Cardiac muscle cell (in vitro differentiated cells and primary cell): ENCODE data around the gene LILRB1. TPM values are rescaled to one million over a fixed set of nuclear protein-coding genes. Genes with fewer than 3 reads are reported as not detected.

Source experiments
- DNase-seq, 2 donors: peaks; one replicate each; pipeline versions ENCODE4 v3.0.0 to v3.0.0-alpha.2; 2010 to 2017; ENCODE audit warnings: low read depth in 1 of 2, low spot score in 1 of 2
- H3K27ac ChIP-seq: fragments of 200-600 bp; sonication (generic); 2 replicates; pipeline ENCODE4 v1.5.1; 2016
- H3K27me3 ChIP-seq: fragments of 200-600 bp; sonication (generic); 2 replicates; pipeline ENCODE4 v1.6.0; 2016; ENCODE audit warnings: control low read depth
- H3K36me3 ChIP-seq: fragments of 200-600 bp; sonication (generic); 2 replicates; pipeline ENCODE4 v1.5.1; 2016; ENCODE audit warnings: control low read depth
- H3K4me1 ChIP-seq: fragments of 200-600 bp; sonication (generic); 2 replicates; pipeline ENCODE4 v1.8.1; 2017; ENCODE audit warnings: low read depth, mild to moderate bottlenecking, mixed run types
- H3K4me3 ChIP-seq: fragments of 200-600 bp; sonication (generic); 2 replicates; pipeline ENCODE4 v1.5.1; 2016; ENCODE audit warnings: mild to moderate bottlenecking
- H3K9me3 ChIP-seq: fragments of 200-600 bp; sonication (generic); 2 replicates; pipeline ENCODE4 v1.5.1; 2017; ENCODE audit warnings: low read depth, mild to moderate bottlenecking, control low read depth
- CTCF ChIP-seq: IDR thresholded peaks from 2 replicates; pipeline ENCODE4 v1.5.1; 2012; ENCODE audit warnings: low read depth, mild to moderate bottlenecking, low read length
- polyA plus RNA-seq: library from polyadenylated mRNA; unstranded; fragments of >200 nt; fragmentation: Nextera tagmentation; extraction: Ambion mirVana; gene quantifications from 2 replicates; pipeline ENCODE4 v1.2.1, GENCODE V29; 2016
- total RNA-seq: library from RNA; depleted of rRNA; stranded (reverse); fragments of >200 nt; gene quantifications from 2 replicates; pipeline ENCODE4 v1.2.3, GENCODE V29; 2016

Gene LILRB1
- total and polyA plus RNA-seq, 2 experiments from 2014 or later, result not detected

DNA sequence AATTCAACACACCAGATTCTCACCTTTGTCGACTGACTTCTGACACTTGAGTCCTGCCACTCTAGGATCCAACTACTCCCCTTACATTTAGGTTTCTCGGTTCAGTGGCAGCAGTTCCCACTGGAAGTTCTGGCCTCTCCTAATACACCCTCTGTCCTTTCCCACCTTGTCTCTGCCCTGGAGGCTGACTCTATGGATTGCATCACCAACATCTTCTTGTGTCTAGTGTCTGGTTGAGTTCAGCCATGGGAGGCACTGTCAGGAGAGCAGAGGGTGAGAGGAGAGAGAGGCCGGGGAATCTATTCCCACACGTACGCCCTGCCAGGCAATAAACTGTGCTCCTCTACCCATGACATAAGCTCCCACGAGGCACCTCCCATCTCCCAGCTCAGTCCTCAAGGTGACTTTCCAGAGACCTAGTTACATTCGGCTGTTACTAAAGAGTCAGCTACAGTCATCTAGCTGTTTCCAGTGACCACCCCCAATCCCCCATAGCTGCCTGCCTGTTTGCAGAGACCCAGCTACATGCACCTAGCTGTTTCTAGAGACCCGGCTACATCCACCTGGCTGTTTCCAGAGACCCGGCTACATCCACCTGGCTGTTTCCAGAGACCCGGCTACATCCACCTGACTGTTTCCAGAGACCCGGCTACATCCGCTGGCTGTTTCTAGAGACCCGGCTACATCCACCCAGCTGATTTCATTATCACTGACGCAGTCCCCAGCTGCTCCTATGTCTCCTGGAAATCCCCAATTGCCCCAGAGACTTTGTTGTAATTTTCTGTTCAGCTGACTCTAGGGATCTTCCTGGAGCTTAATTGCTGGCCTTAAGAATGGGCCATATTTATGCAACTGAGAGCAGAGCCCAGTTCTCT, 24.4 kb downstream of the LILRB1 start:
- no peak for TF ChIP-seq CTCF
- no peaks in the 10 kb centered on the region for H3K36me3 ChIP-seq
- no peak overlapping the region for H3K4me3 ChIP-seq
- no peak overlapping the region for H3K27ac ChIP-seq
- no peaks in the 10 kb centered on the region for H3K9me3 ChIP-seq
- H3K27me3 ChIP-seq, result no peaks in the 10 kb centered on the region
- no peak for DNase-seq
- no peaks in the 10 kb centered on the region for H3K4me1 ChIP-seq

DNA sequence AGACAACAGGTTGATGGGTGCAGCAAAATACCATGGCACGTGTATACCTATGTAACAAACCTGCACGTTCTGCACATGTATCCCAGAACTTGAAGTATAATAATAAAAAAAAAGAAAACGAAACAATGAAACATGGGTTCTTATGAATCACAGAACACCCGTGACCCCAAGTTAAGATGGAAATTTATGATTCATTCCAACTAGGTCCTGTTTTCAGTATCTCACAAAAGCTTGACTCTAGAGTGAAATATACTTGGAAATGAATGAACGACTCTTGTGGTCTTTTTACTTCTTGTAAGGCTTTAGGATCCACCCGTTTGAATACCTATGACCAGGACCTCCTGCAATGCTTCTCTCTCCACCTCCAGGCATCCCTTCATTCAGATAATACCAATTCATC, 29.0 kb downstream of the LILRB1 start:
- DNase-seq, result no peak
- Histone ChIP-seq H3K4me3 (no peak overlapping the region), H3K4me1 (no peaks in the 10 kb centered on the region), H3K27me3 (no peaks in the 10 kb centered on the region), H3K9me3 (no peaks in the 10 kb centered on the region), H3K36me3 (no peaks in the 10 kb centered on the region), H3K27ac (no peak overlapping the region)
- no peak for TF ChIP-seq CTCF

DNA sequence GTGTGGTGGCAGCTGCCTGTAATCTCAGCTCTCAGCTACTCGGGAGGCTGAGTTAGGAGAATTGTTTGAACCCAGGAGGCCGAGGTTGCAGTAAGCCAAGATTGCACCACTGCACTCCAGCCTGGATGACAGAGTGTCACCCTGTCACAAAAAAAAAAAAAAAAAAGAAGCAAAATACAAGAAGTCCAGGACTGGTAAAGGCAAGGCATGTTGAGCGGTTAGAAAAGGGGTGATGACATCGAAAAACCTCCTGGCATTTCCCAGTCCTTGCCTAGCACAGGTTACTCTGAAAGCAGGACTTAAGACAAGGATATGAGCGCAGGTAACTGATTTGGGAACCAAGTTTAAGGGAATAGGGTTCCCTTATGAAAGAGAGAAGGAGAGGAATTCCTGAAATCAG, 30.0 kb downstream of the LILRB1 start:
- DNase-seq, result no peak
- no peaks in the 10 kb centered on the region for H3K9me3 ChIP-seq
- H3K4me1 ChIP-seq, result no peaks in the 10 kb centered on the region
- H3K36me3 ChIP-seq, result no peaks in the 10 kb centered on the region
- no peaks in the 10 kb centered on the region for H3K27me3 ChIP-seq
- H3K27ac ChIP-seq, result no peak overlapping the region
- H3K4me3 ChIP-seq, result no peak overlapping the region
- no peak for TF ChIP-seq CTCF

DNA sequence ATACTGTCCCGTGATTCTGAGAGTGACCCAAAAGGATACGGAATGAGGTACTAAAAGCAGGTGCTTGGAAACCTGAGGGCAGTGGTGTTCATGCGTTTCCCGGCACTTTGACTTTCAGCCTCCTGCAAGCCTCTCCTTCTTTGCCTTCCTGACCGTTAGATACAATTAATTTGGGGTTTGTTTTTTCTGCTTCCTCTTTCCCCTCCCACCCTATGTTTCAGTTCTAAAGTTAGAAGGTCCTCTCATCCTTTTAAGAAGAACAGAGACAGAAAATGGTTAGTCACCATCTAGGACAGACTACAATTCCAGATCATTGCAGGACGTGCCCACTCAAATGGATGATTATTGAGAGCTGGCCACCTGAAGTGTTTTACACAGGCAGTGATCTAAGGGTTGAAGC, 30.7 kb downstream of the LILRB1 start:
- no peaks in the 10 kb centered on the region for H3K9me3 ChIP-seq
- H3K27ac ChIP-seq, result no peak overlapping the region
- H3K4me1 ChIP-seq, result no peaks in the 10 kb centered on the region
- DNase-seq, result no peak
- no peaks in the 10 kb centered on the region for H3K36me3 ChIP-seq
- TF ChIP-seq CTCF, result no peak
- H3K4me3 ChIP-seq, result no peak overlapping the region
- no peaks in the 10 kb centered on the region for H3K27me3 ChIP-seq

DNA sequence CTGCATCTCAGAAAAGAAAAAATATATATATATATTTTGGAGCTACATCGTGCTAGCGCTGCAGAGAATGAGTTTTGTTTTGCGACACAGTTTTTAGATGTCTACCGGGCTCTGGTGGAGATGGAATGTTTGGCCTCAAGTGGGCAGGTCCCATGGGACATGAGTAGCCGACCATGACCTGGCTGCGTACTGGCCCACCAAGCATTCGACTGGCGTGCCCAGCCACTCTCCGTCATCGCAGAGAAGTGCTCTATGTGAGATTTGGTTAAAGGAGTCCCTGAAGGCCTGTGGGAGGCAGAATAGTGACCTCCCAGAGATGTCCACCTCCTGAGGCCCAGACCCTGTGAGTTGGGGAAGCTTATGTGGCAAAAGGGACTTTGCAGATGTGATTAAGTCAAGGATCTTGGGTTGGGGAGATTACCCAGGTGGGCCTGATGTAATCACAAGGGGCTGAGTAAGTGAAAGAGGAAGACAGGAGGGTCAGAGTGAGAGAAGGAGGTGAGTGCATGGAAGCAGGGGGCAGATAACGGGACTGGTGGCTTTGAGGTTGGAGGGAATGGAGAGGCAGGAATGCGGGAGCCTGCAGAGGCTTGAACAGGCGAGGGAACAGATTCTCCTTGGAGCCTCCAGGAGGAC, 31.7 kb downstream of the LILRB1 start:
- Histone ChIP-seq H3K27ac (no peak overlapping the region), H3K9me3 (no peaks in the 10 kb centered on the region), H3K27me3 (no peaks in the 10 kb centered on the region), H3K36me3 (no peaks in the 10 kb centered on the region), H3K4me1 (no peaks in the 10 kb centered on the region), H3K4me3 (no peak overlapping the region)
- DNase-seq, result no peak
- TF ChIP-seq CTCF, result no peak
